Measurements from ENCODE around the gene ZFP37.

The ZFP37 gene

GRCh38 chr9:113042884-113043657, 13.5 kb downstream of the ZFP37 start:
- no peak overlapping the region for H3K27ac ChIP-seq
- no peak for TF ChIP-seq CTCF (conservative IDR thresholded peaks at IDR 0.05)

- H3K27ac ChIP-seq: no peak overlapping the region
- no peak for TF ChIP-seq CTCF (conservative IDR thresholded peaks at IDR 0.05)
Measured at GRCh38 chr9:113026200-113026599, 30.3 kb downstream of the ZFP37 start.

GRCh38 chr9:113018247-113018646, 38.3 kb downstream of the ZFP37 start:
- no peak overlapping the region for H3K27ac ChIP-seq
- TF ChIP-seq CTCF (conservative IDR thresholded peaks at IDR 0.05): no peak

- peak overlapping the region; percentile 48; the same call in 1 of the 2 replicates for H3K27ac ChIP-seq
- TF ChIP-seq CTCF (conservative IDR thresholded peaks at IDR 0.05): no peak
Measured at GRCh38 chr9:113012492-113012891, 44.0 kb downstream of the ZFP37 start.

- TF ChIP-seq CTCF (conservative IDR thresholded peaks at IDR 0.05): 0 out of 2 replicates have a peak, but pooled peaks have one; percentile 15
- H3K27ac ChIP-seq: peak within 1 kb of the TSS; percentile 48; the same call in 1 of the 2 replicates
Measured at GRCh38 chr9:113011911-113012381, 44.6 kb downstream of the ZFP37 start, which contains the start of gene ZNF883. Gene ZNF883, minus strand, starts transcription at chr9:113012192.

- TF ChIP-seq CTCF (conservative IDR thresholded peaks at IDR 0.05): no peak
- no peak overlapping the region for H3K27ac ChIP-seq
Measured at GRCh38 chr9:113005777-113006176, 50.7 kb downstream of the ZFP37 start.

- no peak overlapping the region for H3K27ac ChIP-seq
- no peak for TF ChIP-seq CTCF (conservative IDR thresholded peaks at IDR 0.05)
Measured at GRCh38 chr9:112997236-112997941, 59.1 kb downstream of the ZFP37 start.
